ENCODE results near the gene KLRC2. TPM values are rescaled to one million over a fixed set of nuclear protein-coding genes. Genes with fewer than 3 reads are reported as not detected.
"Not testable (repeated sequence)": the region's sequence is repeated elsewhere in the genome, so short reads cannot be mapped to it uniquely, and the experiment has no call there.

Gene KLRC2
- total RNA-seq, 1 donor from 2014 or later: not detected

GRCh38 chr12:10424260-10424899 is 11.4 kb downstream of the KLRC2 start:
- DNase-seq (ENCODE audit: low spot score in 2 of 2); intact Hi-C loops (cut with DNase I); H3K4me3 ChIP-seq; H3K27ac ChIP-seq; H3K4me1 ChIP-seq; H3K36me3 ChIP-seq; H3K9me3 ChIP-seq; H3K27me3 ChIP-seq: not testable (repeated sequence)

- H3K27ac ChIP-seq; intact Hi-C loops (cut with DNase I); H3K4me3 ChIP-seq; H3K27me3 ChIP-seq; H3K4me1 ChIP-seq; H3K36me3 ChIP-seq; H3K9me3 ChIP-seq; DNase-seq (ENCODE audit: low spot score in 2 of 2): not testable (repeated sequence)
Measured at GRCh38 chr12:10422159-10422558, 13.7 kb downstream of the KLRC2 start.

GRCh38 chr12:10420334-10420733 is 15.5 kb downstream of the KLRC2 start, which contains the start of gene KLRC3:
TSS of gene KLRC3 (minus strand) at chr12:10420595. CDS start at chr12:10420550, 45 bp downstream.
- H3K27me3 ChIP-seq; H3K4me3 ChIP-seq; H3K4me1 ChIP-seq; intact Hi-C loops (cut with DNase I); H3K36me3 ChIP-seq; H3K27ac ChIP-seq; H3K9me3 ChIP-seq; DNase-seq (ENCODE audit: low spot score in 2 of 2): not testable (repeated sequence)

- intact Hi-C loops (cut with DNase I): no loop called here
Measured at GRCh38 chr12:10409392-10409791, 26.4 kb downstream of the KLRC2 start, which contains the start of gene KLRC4. TSS of gene KLRC4 (minus strand) at chr12:10409757. CDS start at chr12:10409575, 182 bp downstream.

GRCh38 chr12:10408842-10409241 is 27.0 kb downstream of the KLRC2 start:
- no peak for DNase-seq (ENCODE audit: low spot score in 2 of 2)
- no peak overlapping the region for H3K4me3 ChIP-seq
- H3K9me3 ChIP-seq: no peaks in the 10 kb centered on the region
- TF ChIP-seq CTCF (IDR thresholded peaks at IDR 0.05): no peak
- intact Hi-C loops (cut with DNase I): no loop called here
- no peak overlapping the region for H3K27ac ChIP-seq
- H3K4me1 ChIP-seq: no peaks in the 10 kb centered on the region
- H3K27me3 ChIP-seq: no peaks in the 10 kb centered on the region
- no peaks in the 10 kb centered on the region for H3K36me3 ChIP-seq

More at GRCh38 chr12:10409392-10409791, 26.4 kb downstream of the KLRC2 start, which contains the start of gene KLRC4:
- Histone ChIP-seq H3K36me3 (no peaks in the 10 kb centered on the region), H3K27me3 (no peaks in the 10 kb centered on the region), H3K4me1 (no peaks in the 10 kb centered on the region), H3K27ac (no peak within 1 kb of the TSS), H3K4me3 (no peak within 1 kb of the TSS), H3K9me3 (no peaks in the 10 kb centered on the region)
- no peak for DNase-seq (ENCODE audit: low spot score in 2 of 2)
- TF ChIP-seq CTCF (IDR thresholded peaks at IDR 0.05): no peak

GRCh38 chr12:10406725-10407124 is 29.1 kb downstream of the KLRC2 start:
- no peak overlapping the region for H3K27ac ChIP-seq
- H3K27me3 ChIP-seq: no peaks in the 10 kb centered on the region
- no peaks in the 10 kb centered on the region for H3K36me3 ChIP-seq
- no peak overlapping the region for H3K4me3 ChIP-seq
- H3K9me3 ChIP-seq: no peaks in the 10 kb centered on the region
- no peak for TF ChIP-seq CTCF (IDR thresholded peaks at IDR 0.05)
- intact Hi-C loops (cut with DNase I): no loop called here
- H3K4me1 ChIP-seq: no peaks in the 10 kb centered on the region
- DNase-seq (ENCODE audit: low spot score in 2 of 2): peak in 1 of 2 donors; percentile 25

GRCh38 chr12:10405294-10405693 is 30.5 kb downstream of the KLRC2 start:
- Histone ChIP-seq H3K4me3 (no peak overlapping the region), H3K9me3 (no peaks in the 10 kb centered on the region), H3K36me3 (no peaks in the 10 kb centered on the region), H3K27me3 (no peaks in the 10 kb centered on the region), H3K4me1 (no peaks in the 10 kb centered on the region), H3K27ac (no peak overlapping the region)
- intact Hi-C loops (cut with DNase I): no loop called here
- no peak for TF ChIP-seq CTCF (IDR thresholded peaks at IDR 0.05)
- DNase-seq (ENCODE audit: low spot score in 2 of 2): no peak
